Measurements from ENCODE around the gene SMIM43.

The SMIM43 gene

DNA sequence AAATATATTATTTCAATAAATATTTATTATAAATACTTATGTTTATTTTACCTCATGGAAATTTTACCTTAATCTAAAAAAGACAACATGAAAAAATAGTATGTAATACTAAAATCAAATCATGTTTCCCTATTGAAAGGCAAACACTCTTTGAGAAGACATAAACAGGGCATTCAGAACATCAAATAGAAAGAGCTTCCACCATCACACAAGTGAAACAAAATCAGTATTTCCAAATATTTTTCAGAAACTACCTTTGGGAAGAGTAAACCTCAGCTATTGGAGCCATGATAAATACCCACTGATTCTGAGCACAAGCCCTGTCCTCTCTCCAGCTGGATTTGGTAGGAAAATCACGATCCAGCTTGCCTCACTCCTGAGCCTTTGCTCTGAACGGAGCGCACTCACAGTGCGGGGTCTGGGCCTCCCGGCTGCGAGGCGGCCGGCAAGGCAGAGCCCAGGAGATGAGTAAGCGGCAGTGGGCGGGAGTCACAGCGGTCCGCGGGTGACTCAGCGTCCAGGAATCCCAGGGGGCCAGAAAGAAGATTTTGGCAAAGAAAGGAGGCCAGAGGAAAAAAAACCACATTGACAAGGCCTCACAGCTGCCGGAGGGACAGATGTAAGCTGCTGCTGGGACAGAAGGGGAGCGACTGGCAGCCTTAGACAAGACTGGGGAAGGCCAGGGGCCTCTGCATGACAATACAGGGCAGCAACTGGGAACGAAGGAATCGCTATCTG, 53.5 kb downstream of the SMIM43 start:
- TF ChIP-seq, protein P1, sequence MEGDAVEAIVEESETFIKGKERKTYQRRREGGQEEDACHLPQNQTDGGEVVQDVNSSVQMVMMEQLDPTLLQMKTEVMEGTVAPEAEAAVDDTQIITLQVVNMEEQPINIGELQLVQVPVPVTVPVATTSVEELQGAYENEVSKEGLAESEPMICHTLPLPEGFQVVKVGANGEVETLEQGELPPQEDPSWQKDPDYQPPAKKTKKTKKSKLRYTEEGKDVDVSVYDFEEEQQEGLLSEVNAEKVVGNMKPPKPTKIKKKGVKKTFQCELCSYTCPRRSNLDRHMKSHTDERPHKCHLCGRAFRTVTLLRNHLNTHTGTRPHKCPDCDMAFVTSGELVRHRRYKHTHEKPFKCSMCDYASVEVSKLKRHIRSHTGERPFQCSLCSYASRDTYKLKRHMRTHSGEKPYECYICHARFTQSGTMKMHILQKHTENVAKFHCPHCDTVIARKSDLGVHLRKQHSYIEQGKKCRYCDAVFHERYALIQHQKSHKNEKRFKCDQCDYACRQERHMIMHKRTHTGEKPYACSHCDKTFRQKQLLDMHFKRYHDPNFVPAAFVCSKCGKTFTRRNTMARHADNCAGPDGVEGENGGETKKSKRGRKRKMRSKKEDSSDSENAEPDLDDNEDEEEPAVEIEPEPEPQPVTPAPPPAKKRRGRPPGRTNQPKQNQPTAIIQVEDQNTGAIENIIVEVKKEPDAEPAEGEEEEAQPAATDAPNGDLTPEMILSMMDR (IDR thresholded peaks at IDR 0.05; ENCODE audit: insufficient read depth, missing control alignments): no peak
- FAIRE-seq (no peak), DNase-seq (ENCODE audit: insufficient read length, low spot score) (no peak)

DNA sequence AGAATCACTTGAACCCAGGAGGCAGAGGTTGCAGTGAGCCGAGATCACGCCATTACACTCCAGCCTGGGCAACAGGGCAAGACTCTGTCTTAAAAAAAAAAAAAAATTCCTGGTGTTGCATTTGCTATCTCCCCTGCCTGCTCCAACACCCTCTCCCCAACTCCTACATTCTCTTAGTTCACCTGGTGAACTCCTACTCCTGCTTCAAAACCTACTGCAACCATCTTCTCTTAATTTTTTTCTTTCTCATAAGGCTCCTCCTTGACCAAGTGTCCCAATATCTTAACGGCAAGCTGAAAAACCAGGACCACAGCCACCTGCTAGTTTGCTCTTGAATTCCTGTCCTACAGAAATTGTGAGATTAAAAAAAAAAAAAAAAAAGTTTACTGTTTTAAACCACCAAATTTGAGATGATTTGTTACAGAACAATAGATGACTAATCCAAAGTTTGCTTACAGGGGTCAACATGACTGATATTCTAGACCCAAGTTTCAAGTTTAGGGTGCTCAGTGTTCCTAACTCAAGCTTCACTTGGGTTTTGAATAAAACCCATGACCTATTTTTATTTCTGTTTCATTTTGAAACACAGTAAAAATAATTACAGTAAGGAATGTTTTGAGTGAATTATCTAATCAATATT, 55.1 kb downstream of the SMIM43 start:
- FAIRE-seq (no peak), DNase-seq (ENCODE audit: insufficient read length, low spot score) (no peak)
- TF ChIP-seq, protein P1 (IDR thresholded peaks at IDR 0.05; ENCODE audit: insufficient read depth, missing control alignments): no peak

Data from D721Med (cell line).